GM18868 (cell line): ENCODE measurements around the gene HCN2.
"Not testable (repeated sequence)": the region's sequence is repeated elsewhere in the genome, so short reads cannot be mapped to it uniquely, and the experiment has no call there.

ENCODE experiments used
- ATAC-seq: cut with Tn5 transposase; IDR thresholded peaks from one replicate; pipeline ENCODE4 v1.9.1; 2021; ENCODE audit warnings: mild to moderate bottlenecking, moderate library complexity; ENCODE audit not compliant: unreplicated experiment

HCN2 gene

DNA sequence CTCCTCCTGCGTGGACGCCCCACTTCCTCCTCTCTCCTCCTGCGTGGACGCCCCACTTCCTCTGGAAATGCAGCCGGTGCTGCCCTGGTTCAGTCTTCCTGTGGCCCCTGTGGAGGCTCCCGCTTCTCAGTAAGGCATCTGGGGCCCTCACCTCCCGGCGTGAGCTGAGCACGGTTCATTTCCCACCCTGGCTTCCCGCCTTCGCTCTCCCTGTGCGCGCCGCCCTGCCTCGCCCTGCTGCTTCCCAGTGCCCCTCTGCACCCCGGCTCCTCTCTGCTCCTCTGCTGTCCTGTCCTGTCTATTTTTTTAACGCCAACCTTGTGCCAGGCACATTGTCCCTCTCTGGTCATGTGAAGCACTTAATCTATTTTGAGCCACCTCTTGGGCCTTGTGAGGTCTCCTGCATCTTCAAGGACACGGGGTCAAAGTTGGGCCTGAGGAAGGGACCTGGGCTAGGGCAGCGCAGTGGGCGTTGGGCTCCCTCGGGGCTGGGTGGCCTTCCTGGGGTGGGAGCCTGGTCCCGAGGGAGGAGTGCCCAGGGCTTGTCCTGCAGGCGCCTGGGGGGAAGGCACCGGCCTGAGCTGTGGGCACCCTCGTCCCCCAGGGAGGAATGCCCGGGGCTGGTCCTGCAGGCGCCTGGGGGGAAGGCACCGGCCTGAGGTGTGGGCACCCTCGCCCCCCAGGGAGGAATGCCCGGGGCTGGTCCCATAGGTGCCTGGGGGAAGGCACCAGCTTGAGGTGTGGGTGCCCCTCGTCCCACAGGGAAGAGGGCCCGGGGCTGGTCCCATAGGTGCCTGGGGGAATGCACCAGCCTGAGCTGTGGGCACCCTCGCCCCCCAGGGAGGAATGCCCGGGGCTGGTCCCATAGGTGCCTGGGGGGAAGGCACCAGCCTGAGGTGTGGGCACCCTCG is 13.0 kb downstream of the HCN2 start:
- no peak for ATAC-seq

DNA sequence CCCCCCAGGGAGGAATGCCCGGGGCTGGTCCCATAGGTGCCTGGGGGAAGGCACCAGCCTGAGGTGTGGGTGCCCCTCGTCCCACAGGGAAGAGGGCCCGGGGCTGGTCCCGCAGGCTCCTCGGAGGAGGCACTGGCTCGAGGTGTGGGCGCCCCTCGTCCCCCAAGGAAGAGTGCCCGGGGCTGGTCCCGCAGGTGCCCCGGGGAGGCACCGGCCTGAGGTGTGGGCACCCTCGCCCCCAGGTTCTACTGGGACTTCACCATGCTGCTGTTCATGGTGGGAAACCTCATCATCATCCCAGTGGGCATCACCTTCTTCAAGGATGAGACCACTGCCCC is 13.6 kb downstream of the HCN2 start:
- not testable (repeated sequence) for ATAC-seq

GRCh38 chr19:603779-604178 is 14.1 kb downstream of the HCN2 start:
- not testable (repeated sequence) for ATAC-seq

- ATAC-seq = no peak
Measured at GRCh38 chr19:604355-604754, 14.7 kb downstream of the HCN2 start.

GRCh38 chr19:605061-605971 is 15.6 kb downstream of the HCN2 start:
- ATAC-seq = not testable (repeated sequence)

DNA sequence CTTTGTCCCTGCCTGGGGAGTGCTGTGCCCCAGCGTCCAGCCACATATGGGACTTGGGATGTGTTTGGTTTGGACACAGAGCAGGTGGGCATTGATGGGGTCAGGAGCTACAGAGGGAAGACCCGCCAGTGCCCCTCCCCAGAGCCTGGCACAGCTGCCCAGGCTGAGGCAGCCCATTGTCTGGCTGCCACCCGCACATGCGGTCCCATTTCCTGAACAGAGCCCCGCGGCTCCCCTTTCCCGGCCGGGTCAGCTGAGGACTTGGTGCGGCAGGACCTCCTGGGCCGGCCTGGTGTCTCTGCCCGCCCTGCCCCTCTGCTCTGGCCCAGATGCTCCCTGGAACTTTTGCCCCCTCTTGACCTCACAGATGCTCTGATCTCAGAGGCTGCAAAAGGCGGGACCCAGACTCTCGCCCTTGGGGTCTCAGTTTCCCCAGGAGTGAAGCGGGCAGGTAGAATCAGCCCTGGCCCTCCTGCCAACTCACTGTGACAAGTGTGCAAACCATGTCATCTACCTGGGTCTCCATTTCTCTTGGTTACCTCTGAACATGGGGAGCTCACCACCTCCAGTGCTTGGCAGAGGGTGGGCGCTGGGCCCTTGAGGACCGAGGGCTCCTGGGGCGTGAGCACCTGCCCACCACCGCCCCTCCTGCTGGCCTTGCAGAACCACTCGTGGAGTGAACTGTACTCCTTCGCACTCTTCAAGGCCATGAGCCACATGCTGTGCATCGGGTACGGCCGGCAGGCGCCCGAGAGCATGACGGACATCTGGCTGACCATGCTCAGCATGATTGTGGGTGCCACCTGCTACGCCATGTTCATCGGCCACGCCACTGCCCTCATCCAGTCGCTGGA is 17.8 kb downstream of the HCN2 start:
- ATAC-seq = no peak

DNA sequence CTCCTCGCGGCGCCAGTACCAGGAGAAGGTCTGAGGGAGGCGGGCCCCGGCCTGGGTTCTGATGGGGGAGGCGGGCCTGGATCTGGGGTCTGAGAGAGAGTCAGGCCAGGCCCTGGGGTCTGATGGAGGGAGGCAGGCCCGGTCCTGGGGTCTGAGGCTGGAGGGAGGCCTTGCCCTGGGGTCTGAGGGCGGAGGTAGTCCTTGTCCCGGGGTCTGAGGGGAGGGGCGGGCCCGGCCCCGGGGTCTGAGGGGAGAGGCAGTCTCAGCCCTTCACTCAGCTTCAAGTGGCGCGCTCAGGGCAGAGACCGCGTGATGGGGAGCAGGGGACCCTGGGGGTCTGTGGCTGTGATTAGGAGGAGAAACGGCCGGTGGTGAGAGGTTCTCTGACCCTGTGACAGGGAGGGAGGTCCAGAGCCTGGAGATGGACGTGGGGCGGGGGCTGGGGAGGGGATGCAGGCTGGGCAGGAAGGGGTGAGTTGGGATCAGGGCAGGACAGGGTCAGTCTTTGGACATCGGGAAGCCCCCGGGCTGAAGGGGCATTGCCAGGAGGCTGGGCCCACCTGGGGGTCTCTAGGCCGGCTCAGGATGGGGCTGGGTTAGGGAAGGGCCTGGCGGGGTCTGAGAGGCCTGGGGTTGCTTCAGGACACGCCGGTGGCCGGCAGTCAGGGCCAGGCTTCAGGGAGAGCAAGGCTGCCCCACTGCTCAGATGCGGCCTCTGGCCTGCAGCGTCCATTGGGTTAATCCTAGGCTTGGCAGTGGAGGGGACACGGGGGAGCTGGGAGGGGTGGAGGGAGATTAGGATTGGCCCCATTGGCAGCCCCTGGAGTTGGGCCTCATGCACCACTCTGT is 18.7 kb downstream of the HCN2 start:
- no peak for ATAC-seq

- ATAC-seq = no peak
Measured at GRCh38 chr19:609004-609346, 19.3 kb downstream of the HCN2 start.

DNA sequence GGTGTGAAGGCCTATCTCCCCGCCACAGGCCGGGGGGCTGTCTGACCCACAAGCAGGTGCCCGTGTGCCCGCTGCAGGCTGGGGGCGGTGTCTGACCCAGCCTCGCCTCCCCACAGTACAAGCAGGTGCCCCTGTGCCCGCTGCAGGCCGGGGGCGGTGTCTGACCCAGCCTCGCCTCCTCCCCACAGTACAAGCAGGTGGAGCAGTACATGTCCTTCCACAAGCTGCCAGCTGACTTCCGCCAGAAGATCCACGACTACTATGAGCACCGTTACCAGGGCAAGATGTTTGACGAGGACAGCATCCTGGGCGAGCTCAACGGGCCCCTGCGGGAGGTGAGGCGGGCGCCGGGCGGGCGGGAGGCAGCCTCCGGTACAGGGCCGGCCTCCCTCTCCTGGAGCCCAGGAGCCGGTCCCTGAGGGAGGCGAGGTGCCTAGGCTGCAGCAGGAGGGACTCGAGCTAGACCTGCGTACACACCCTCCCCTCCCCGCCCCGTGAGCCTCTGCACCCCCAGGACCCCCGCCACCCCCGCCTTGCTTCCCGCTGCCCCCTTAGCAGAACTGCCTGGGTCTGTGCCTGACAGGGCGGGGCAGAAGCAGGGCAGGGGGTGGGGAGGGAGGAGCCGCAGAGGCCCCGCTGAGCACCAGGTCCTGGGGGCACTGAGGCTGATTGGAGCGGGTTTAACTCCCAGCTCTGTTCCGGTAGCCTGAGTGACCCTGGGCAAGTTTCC is 20.6 kb downstream of the HCN2 start:
- no peak for ATAC-seq

- no peak for ATAC-seq
Measured at GRCh38 chr19:610801-611480, 21.3 kb downstream of the HCN2 start.

DNA sequence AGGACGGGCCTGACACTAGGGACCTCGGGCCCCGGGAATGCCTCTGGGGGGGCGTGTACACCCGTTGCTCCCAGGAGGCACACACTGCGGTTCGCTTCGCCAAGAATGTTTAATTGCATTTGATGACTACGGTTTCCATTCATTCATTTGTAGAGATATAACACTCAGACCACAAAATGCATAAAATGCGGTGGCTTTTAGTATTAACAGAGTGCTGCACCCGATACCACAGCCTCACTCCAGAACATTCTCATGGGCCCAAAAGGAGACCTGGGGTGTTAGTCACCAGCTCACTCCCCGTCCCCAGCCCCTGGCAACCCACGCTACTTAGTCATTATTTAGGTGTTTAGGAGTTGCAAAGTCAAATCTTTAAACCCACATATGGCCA is 21.8 kb downstream of the HCN2 start:
- no peak for ATAC-seq

GRCh38 chr19:612941-613340 is 23.3 kb downstream of the HCN2 start:
- ATAC-seq = no peak

DNA sequence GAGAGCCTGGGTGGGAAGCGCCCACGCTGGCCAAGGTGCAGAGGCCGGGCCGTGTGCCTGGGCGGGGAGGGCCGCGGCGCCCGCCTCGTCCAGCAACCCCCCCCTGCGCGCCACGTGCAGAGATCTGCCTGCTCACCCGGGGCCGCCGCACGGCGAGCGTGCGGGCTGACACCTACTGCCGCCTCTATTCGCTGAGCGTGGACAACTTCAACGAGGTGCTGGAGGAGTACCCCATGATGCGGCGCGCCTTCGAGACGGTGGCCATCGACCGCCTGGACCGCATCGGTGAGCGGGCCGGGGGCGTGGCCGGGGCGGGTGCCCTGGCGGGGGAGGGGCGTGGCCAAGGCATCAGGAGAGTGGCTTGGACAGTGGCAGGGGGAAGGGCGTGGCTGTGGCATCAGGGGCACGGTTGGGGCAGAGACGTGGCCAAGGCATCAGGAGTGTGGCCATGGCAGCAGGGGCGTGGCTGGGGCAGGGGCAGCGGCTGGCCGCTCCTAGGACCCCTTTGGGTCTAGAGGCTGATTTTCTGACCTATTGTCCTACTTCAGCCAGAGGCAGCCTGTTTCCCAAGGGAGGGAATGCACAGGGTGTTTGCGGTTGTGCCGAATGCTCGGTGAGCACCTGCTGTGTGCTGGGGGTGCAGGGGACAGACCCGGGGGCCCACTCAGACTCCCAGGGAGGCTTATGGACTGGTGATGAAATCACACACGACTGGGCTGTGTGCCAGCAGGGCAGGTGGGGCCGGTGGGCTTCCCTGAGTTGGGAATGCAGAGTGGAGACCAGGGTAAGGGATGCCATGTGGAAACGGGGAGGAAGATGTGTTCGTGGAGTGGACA is 24.3 kb downstream of the HCN2 start:
- no peak for ATAC-seq

DNA sequence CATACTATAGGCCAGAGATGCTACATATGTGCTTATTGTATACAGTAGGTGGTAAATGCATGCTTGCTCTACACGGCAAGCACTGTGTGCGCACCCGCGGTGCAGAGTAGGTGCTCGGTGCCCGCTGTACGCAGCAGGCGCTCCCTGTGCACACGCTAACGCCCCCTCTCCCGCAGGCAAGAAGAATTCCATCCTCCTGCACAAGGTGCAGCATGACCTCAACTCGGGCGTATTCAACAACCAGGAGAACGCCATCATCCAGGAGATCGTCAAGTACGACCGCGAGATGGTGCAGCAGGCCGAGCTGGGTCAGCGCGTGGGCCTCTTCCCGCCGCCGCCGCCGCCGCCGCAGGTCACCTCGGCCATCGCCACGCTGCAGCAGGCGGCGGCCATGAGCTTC is 25.9 kb downstream of the HCN2 start:
- no peak for ATAC-seq

- no peak for ATAC-seq
Measured at GRCh38 chr19:616062-616700, 26.5 kb downstream of the HCN2 start.

DNA sequence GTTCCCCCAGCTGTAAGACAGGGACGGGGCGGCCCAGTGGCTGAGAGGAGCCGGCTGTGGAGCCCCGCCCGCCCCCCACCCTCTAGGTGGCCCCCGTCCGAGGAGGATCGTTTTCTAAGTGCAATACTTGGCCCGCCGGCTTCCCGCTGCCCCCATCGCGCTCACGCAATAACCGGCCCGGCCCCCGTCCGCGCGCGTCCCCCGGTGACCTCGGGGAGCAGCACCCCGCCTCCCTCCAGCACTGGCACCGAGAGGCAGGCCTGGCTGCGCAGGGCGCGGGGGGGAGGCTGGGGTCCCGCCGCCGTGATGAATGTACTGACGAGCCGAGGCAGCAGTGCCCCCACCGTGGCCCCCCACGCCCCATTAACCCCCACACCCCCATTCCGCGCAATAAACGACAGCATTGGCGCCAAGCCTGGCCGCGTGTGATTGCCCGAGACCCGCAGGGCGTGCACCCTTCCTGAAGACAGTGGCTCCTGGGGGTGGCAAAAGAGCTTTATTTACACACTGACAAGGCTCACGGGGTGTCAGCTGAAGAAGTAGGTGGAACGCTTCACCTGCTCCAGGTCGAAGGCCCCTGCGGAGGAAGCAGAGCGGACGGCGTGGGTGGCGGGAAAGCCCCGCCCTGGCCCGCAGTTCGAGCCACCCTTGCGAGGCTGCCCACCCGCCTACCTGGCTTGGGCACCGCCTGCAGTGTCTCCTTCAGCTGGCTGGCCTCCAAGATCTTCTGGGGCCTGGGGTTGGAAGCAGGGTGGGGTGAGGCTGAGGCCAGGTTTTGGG is 27.3 kb downstream of the HCN2 start:
- no peak for ATAC-seq
